ENCODE data around the gene APC2. TPM values are rescaled to one million over a fixed set of nuclear protein-coding genes. Genes with fewer than 3 reads are reported as not detected.

APC2 gene
- total and polyA plus RNA-seq, 8 donors = 0.06 to 1.4 (median 0.68) TPM

- H3K9me3 ChIP-seq = no peaks in the 10 kb centered on the region
- DNase-seq = no peak
- TF ChIP-seq, protein P1, sequence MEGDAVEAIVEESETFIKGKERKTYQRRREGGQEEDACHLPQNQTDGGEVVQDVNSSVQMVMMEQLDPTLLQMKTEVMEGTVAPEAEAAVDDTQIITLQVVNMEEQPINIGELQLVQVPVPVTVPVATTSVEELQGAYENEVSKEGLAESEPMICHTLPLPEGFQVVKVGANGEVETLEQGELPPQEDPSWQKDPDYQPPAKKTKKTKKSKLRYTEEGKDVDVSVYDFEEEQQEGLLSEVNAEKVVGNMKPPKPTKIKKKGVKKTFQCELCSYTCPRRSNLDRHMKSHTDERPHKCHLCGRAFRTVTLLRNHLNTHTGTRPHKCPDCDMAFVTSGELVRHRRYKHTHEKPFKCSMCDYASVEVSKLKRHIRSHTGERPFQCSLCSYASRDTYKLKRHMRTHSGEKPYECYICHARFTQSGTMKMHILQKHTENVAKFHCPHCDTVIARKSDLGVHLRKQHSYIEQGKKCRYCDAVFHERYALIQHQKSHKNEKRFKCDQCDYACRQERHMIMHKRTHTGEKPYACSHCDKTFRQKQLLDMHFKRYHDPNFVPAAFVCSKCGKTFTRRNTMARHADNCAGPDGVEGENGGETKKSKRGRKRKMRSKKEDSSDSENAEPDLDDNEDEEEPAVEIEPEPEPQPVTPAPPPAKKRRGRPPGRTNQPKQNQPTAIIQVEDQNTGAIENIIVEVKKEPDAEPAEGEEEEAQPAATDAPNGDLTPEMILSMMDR (IDR thresholded peaks at IDR 0.05) = no peak
- peaks cover 0 to 3% of the 10 kb centered on the region in 2 donors for H3K4me1 ChIP-seq
- ATAC-seq = no peak
- intact Hi-C loops (cut with DNase I) = no loop called here
- no peaks in the 10 kb centered on the region for H3K27me3 ChIP-seq
- no peak overlapping the region for H3K4me3 ChIP-seq
- H3K36me3 ChIP-seq = peaks cover 0 to 93% of the 10 kb centered on the region in 2 donors
- H3K27ac ChIP-seq = no peak overlapping the region
Observed at GRCh38 chr19:1424192-1424955, 25.5 kb upstream of the APC2 start.

DNA sequence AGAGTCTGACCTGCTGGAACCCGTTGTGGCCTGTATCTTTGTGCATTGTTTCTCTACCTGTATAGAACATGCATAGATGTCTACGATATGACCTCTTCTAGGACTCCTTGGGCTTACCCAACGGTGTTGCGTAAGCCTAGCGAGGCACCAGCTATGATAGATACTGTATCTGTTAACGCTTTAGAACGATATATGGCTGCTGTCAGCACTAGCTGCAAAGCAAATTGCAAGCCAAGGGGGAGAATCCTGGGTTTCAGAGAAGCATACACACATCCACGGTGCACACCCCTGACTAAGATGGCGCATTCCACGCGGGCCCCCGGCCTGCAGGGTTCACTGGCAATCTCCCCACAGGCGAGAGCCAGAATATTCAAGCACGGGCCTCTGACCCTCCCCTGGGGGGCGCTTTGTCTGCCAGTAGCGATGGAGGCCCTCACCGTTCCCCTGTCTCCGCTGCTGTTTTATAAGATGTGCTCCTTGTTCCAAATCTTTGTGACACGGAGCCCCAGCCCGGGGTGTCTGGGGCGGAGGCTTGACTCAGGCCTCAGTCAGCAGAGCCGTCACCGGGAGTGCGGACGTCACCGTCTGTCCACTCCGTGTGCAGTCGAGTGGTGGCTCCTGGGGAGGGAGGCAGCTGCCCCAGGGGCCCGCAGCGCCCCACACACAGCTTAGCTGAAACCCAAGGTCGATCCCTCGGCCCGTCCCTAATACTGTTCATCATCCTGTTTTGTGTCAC lies 24.7 kb upstream of the APC2 start:
- intact Hi-C loops (cut with DNase I) = no loop called here
- H3K36me3 ChIP-seq = peaks cover 0 to 98% of the 10 kb centered on the region in 2 donors
- H3K27ac ChIP-seq = no peak overlapping the region
- no peaks in the 10 kb centered on the region for H3K27me3 ChIP-seq
- ATAC-seq (no peak), DNase-seq (no peak)
- TF ChIP-seq, protein P1 (IDR thresholded peaks at IDR 0.05) = no peak
- H3K9me3 ChIP-seq = no peaks in the 10 kb centered on the region
- H3K4me3 ChIP-seq = no peak overlapping the region
- H3K4me1 ChIP-seq = peaks cover 0 to 3% of the 10 kb centered on the region in 2 donors

GRCh38 chr19:1425902-1426301 lies 24.0 kb upstream of the APC2 start:
- intact Hi-C loops (cut with DNase I) = no loop called here

DNA sequence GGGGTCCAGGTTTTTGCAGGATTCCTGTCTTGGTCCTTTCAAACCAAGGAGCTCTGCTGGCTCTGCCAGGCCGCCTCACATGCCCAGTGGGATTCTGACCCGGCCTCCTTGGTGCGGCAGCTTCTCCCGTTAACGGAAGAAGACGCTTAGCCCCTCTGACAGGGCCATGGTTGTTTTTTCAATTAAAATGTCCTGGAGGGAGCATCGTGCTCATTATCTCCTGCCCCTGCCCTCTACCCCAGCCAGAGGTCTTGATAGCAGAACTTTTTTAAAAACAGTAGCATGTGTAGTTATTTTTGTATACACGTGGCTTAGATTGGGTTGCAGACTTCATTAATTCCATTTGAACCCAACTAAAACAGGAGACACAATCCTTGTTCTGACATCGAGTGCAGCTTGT lies 23.2 kb upstream of the APC2 start:
- no peak overlapping the region for H3K27ac ChIP-seq
- intact Hi-C loops (cut with DNase I) = no loop called here
- no peak for DNase-seq
- H3K4me1 ChIP-seq = peaks cover 0 to 3% of the 10 kb centered on the region in 2 donors
- peaks cover 0 to 98% of the 10 kb centered on the region in 2 donors for H3K36me3 ChIP-seq
- H3K9me3 ChIP-seq = no peaks in the 10 kb centered on the region
- TF ChIP-seq, protein P1 (IDR thresholded peaks at IDR 0.05) = no peak
- ATAC-seq = no peak
- no peaks in the 10 kb centered on the region for H3K27me3 ChIP-seq
- H3K4me3 ChIP-seq = no peak overlapping the region

More at GRCh38 chr19:1425902-1426301, 24.0 kb upstream of the APC2 start:
- H3K36me3 ChIP-seq = peaks cover 0 to 98% of the 10 kb centered on the region in 2 donors
- no peaks in the 10 kb centered on the region for H3K27me3 ChIP-seq
- H3K27ac ChIP-seq = no peak overlapping the region
- H3K9me3 ChIP-seq = no peaks in the 10 kb centered on the region
- H3K4me1 ChIP-seq = peaks cover 0 to 3% of the 10 kb centered on the region in 2 donors
- DNase-seq = no peak
- ATAC-seq = no peak
- no peak overlapping the region for H3K4me3 ChIP-seq
- TF ChIP-seq, protein P1 (IDR thresholded peaks at IDR 0.05) = no peak
